ENCODE measurements around the gene NAAA. TPM values are rescaled to one million over a fixed set of nuclear protein-coding genes. Genes with fewer than 3 reads are reported as not detected.

Gene NAAA
- polyA plus RNA-seq (2013): 34.8 TPM

- peak within 1 kb of the TSS in 1 of 2 experiments; percentile 66 for H3K27ac ChIP-seq (ENCODE audit: insufficient read depth in 1 of 2, low read depth in 1 of 2, low read length in 2 of 2, poor library complexity in 1 of 2, severe bottlenecking in 2 of 2)
These were observed at the start of gene NAAA for GRCh38 chr4:75940692-75941253. Gene NAAA, minus strand, starts transcription at chr4:75941013. Its CDS starts 64 bp downstream, at chr4:75940949.

GRCh38 chr4:75989846-75990528 lies 49.2 kb upstream of the NAAA start:
- POLR2A ChIA-PET: no interaction called here
- Histone ChIP-seq H3K27me3 (replicated peaks in 2 of 5; ENCODE audit: control insufficient read depth in 4 of 5, insufficient read depth in 5 of 5, low read length in 4 of 5) (peaks cover 0 to 3% (median 0%) of the 10 kb centered on the region in 5 experiments), H3K27ac (ENCODE audit: insufficient read depth in 1 of 2, low read depth in 1 of 2, low read length in 2 of 2, poor library complexity in 1 of 2, severe bottlenecking in 2 of 2) (peak overlapping the region; percentile 67 to 83), H3K4me3 (ENCODE audit: control insufficient read depth in 1 of 7, extremely low read depth in 1 of 7, insufficient read depth in 4 of 7, low read depth in 2 of 7, low read length in 6 of 7) (peak overlapping the region; percentile 72 to 97 (median 91)), H3K9me3 (ENCODE audit: control extremely low read depth in 1 of 5, control insufficient read depth in 4 of 5, insufficient read depth in 2 of 5, low read depth in 1 of 5, low read length in 4 of 5) (no peaks in the 10 kb centered on the region), H3K4me1 (ENCODE audit: control extremely low read depth in 1 of 4, control insufficient read depth in 4 of 4, insufficient read depth in 4 of 4, low read length in 3 of 4) (peaks cover 7 to 17% (median 11%) of the 10 kb centered on the region in 4 experiments), H3K36me3 (ENCODE audit: control insufficient read depth in 4 of 4, insufficient read depth in 4 of 4, low read length in 3 of 4) (peaks cover 0 to 9% (median 0%) of the 10 kb centered on the region in 4 experiments)
- CTCF ChIA-PET: interaction anchor here (0.9 to 1.2 kb wide), 5 partner anchors 20 to 77 kb away, joined by 3 to 5 read pairs (median 3); no protein-coding TSS in a partner anchor
- DNase-seq: peak in 2 of 3 donors; percentile 52 to 66
- 0% methylated on average over 12 of the region's 20 CpGs for WGBS (ENCODE audit: insufficient coverage)

More at GRCh38 chr4:75940692-75941253, at the start of gene NAAA:
- no peaks in the 10 kb centered on the region for H3K9me3 ChIP-seq (ENCODE audit: control extremely low read depth in 1 of 5, control insufficient read depth in 4 of 5, insufficient read depth in 2 of 5, low read depth in 1 of 5, low read length in 4 of 5)
- H3K27me3 ChIP-seq (replicated peaks in 2 of 5; ENCODE audit: control insufficient read depth in 4 of 5, insufficient read depth in 5 of 5, low read length in 4 of 5): no peaks in the 10 kb centered on the region
- DNase-seq: peak; percentile 68 to 90 (median 76)
- peak within 1 kb of the TSS; percentile 69 to 98 (median 94) for H3K4me3 ChIP-seq (ENCODE audit: control insufficient read depth in 1 of 7, extremely low read depth in 1 of 7, insufficient read depth in 4 of 7, low read depth in 2 of 7, low read length in 6 of 7)
- under 1% methylated on average over 51 of the region's 66 CpGs for WGBS (ENCODE audit: insufficient coverage)
- peaks cover 0 to 11% (median 6%) of the 10 kb centered on the region in 4 experiments for H3K36me3 ChIP-seq (ENCODE audit: control insufficient read depth in 4 of 4, insufficient read depth in 4 of 4, low read length in 3 of 4)
- ChIA-PET POLR2A (no interaction called here), CTCF (interaction anchor here (0.6 to 2.5 kb wide), 5 partner anchors 20 to 1620 kb away, joined by 3 to 10 read pairs (median 4); no protein-coding TSS in a partner anchor)
- H3K4me1 ChIP-seq (ENCODE audit: control extremely low read depth in 1 of 4, control insufficient read depth in 4 of 4, insufficient read depth in 4 of 4, low read length in 3 of 4): peaks cover 0 to 24% (median 7%) of the 10 kb centered on the region in 4 experiments

DNA sequence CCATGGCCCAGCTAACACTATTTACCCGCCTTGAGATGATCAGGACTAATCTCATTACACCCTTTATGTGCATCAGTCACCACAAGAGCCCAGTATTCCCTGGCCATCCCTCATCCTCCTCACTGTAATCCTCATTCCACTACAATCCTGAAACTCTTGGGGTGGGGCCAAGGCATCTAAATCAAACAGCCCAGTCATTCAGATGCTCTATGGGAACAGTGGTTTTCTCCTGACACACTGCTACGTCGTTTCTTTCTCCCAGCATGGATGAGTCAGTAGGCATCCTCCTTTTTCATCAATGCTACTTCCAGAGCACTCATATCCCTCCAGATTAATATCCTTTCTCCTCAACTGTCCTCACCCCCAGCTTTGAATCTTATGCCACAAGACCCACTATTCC lies 44.3 kb upstream of the NAAA start:
- no peak for DNase-seq
- WGBS (ENCODE audit: insufficient coverage): 83% methylated on average over 3 of the region's 3 CpGs
- CTCF ChIA-PET: interaction anchor here (1.1 to 2.0 kb wide), 2 partner anchors 11 to 92 kb away, joined by 3 to 13 read pairs; no protein-coding TSS in a partner anchor
- POLR2A ChIA-PET: interaction anchor here (1.0 kb wide), 1 partner anchor 76 kb away, joined by 3 read pairs; no protein-coding TSS in a partner anchor
- peaks cover 0 to 28% (median 12%) of the 10 kb centered on the region in 4 experiments for H3K36me3 ChIP-seq (ENCODE audit: control insufficient read depth in 4 of 4, insufficient read depth in 4 of 4, low read length in 3 of 4)
- H3K4me1 ChIP-seq (ENCODE audit: control extremely low read depth in 1 of 4, control insufficient read depth in 4 of 4, insufficient read depth in 4 of 4, low read length in 3 of 4): peaks cover 7 to 14% (median 9%) of the 10 kb centered on the region in 4 experiments
- H3K27ac ChIP-seq (ENCODE audit: insufficient read depth in 1 of 2, low read depth in 1 of 2, low read length in 2 of 2, poor library complexity in 1 of 2, severe bottlenecking in 2 of 2): no peak overlapping the region
- H3K27me3 ChIP-seq (replicated peaks in 2 of 5; ENCODE audit: control insufficient read depth in 4 of 5, insufficient read depth in 5 of 5, low read length in 4 of 5): no peaks in the 10 kb centered on the region
- H3K4me3 ChIP-seq (ENCODE audit: control insufficient read depth in 1 of 7, extremely low read depth in 1 of 7, insufficient read depth in 4 of 7, low read depth in 2 of 7, low read length in 6 of 7): no peak overlapping the region
- no peaks in the 10 kb centered on the region for H3K9me3 ChIP-seq (ENCODE audit: control extremely low read depth in 1 of 5, control insufficient read depth in 4 of 5, insufficient read depth in 2 of 5, low read depth in 1 of 5, low read length in 4 of 5)

DNA sequence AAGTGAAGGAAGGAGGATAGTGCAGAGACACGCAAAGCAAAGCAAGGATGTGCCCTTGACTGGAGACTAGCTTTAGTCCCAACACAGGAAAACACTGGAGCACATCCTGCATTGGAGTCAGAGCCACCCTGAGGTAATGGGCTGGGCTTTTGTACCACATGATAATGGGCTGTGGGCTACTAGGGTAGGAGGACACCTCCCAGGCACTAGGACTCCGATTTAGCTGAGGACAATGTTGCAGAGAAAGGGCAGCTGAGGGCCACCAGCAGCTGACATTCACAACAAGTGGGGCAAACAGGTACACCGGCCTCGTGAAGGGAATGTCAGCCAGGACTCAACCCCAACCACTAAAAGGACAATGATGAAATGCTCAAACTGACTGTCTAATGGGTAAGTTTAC lies 39.8 kb upstream of the NAAA start:
- ChIA-PET CTCF (no interaction called here), POLR2A (no interaction called here)
- WGBS (ENCODE audit: insufficient coverage): 93% methylated on average over 3 of the region's 4 CpGs
- peaks cover 0 to 8% (median 5%) of the 10 kb centered on the region in 5 experiments for H3K9me3 ChIP-seq (ENCODE audit: control extremely low read depth in 1 of 5, control insufficient read depth in 4 of 5, insufficient read depth in 2 of 5, low read depth in 1 of 5, low read length in 4 of 5)
- peaks cover 30 to 56% (median 43%) of the 10 kb centered on the region in 4 experiments for H3K36me3 ChIP-seq (ENCODE audit: control insufficient read depth in 4 of 4, insufficient read depth in 4 of 4, low read length in 3 of 4)
- no peak overlapping the region for H3K4me3 ChIP-seq (ENCODE audit: control insufficient read depth in 1 of 7, extremely low read depth in 1 of 7, insufficient read depth in 4 of 7, low read depth in 2 of 7, low read length in 6 of 7)
- DNase-seq: no peak
- no peak overlapping the region for H3K27ac ChIP-seq (ENCODE audit: insufficient read depth in 1 of 2, low read depth in 1 of 2, low read length in 2 of 2, poor library complexity in 1 of 2, severe bottlenecking in 2 of 2)
- no peaks in the 10 kb centered on the region for H3K4me1 ChIP-seq (ENCODE audit: control extremely low read depth in 1 of 4, control insufficient read depth in 4 of 4, insufficient read depth in 4 of 4, low read length in 3 of 4)
- no peaks in the 10 kb centered on the region for H3K27me3 ChIP-seq (replicated peaks in 2 of 5; ENCODE audit: control insufficient read depth in 4 of 5, insufficient read depth in 5 of 5, low read length in 4 of 5)

DNA sequence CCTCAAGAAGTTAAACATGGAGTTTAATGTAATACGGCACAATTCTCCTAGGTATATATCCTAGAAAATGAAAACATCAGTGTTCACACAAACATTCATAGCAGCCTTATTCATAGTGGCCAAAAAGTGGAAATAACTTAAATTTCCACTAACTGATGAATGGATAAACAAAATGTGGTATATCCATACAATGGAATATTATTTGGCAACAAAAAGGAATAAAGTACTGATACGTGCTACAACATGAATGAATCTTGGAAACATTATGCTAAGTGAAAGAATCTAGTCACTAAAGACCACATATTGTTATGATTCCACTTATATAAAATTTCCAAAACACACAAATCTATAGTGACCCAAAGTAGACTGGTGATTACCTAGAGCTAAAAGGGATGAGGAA lies 35.4 kb upstream of the NAAA start:
- no peak for DNase-seq
- Histone ChIP-seq H3K27ac (ENCODE audit: insufficient read depth in 1 of 2, low read depth in 1 of 2, low read length in 2 of 2, poor library complexity in 1 of 2, severe bottlenecking in 2 of 2) (no peak overlapping the region), H3K27me3 (replicated peaks in 2 of 5; ENCODE audit: control insufficient read depth in 4 of 5, insufficient read depth in 5 of 5, low read length in 4 of 5) (no peaks in the 10 kb centered on the region), H3K36me3 (ENCODE audit: control insufficient read depth in 4 of 4, insufficient read depth in 4 of 4, low read length in 3 of 4) (peaks cover 40 to 80% (median 64%) of the 10 kb centered on the region in 4 experiments), H3K9me3 (ENCODE audit: control extremely low read depth in 1 of 5, control insufficient read depth in 4 of 5, insufficient read depth in 2 of 5, low read depth in 1 of 5, low read length in 4 of 5) (peaks cover 0 to 8% (median 5%) of the 10 kb centered on the region in 5 experiments), H3K4me1 (ENCODE audit: control extremely low read depth in 1 of 4, control insufficient read depth in 4 of 4, insufficient read depth in 4 of 4, low read length in 3 of 4) (no peaks in the 10 kb centered on the region), H3K4me3 (ENCODE audit: control insufficient read depth in 1 of 7, extremely low read depth in 1 of 7, insufficient read depth in 4 of 7, low read depth in 2 of 7, low read length in 6 of 7) (no peak overlapping the region)
- WGBS (ENCODE audit: insufficient coverage): no CpG with 5 or more reads among the region's 2 CpGs
- ChIA-PET CTCF (no interaction called here), POLR2A (no interaction called here)

- H3K27ac ChIP-seq (ENCODE audit: insufficient read depth in 1 of 2, low read depth in 1 of 2, low read length in 2 of 2, poor library complexity in 1 of 2, severe bottlenecking in 2 of 2): no peak overlapping the region
- no peaks in the 10 kb centered on the region for H3K27me3 ChIP-seq (replicated peaks in 2 of 5; ENCODE audit: control insufficient read depth in 4 of 5, insufficient read depth in 5 of 5, low read length in 4 of 5)
- peaks cover 41 to 88% (median 66%) of the 10 kb centered on the region in 4 experiments for H3K36me3 ChIP-seq (ENCODE audit: control insufficient read depth in 4 of 4, insufficient read depth in 4 of 4, low read length in 3 of 4)
- CTCF ChIA-PET: interaction anchor here (1.5 kb wide), 1 partner anchor 13 kb away, joined by 3 read pairs; no protein-coding TSS in a partner anchor
- DNase-seq: no peak
- peaks cover 0 to 8% (median 5%) of the 10 kb centered on the region in 5 experiments for H3K9me3 ChIP-seq (ENCODE audit: control extremely low read depth in 1 of 5, control insufficient read depth in 4 of 5, insufficient read depth in 2 of 5, low read depth in 1 of 5, low read length in 4 of 5)
- H3K4me1 ChIP-seq (ENCODE audit: control extremely low read depth in 1 of 4, control insufficient read depth in 4 of 4, insufficient read depth in 4 of 4, low read length in 3 of 4): no peaks in the 10 kb centered on the region
- no peak overlapping the region for H3K4me3 ChIP-seq (ENCODE audit: control insufficient read depth in 1 of 7, extremely low read depth in 1 of 7, insufficient read depth in 4 of 7, low read depth in 2 of 7, low read length in 6 of 7)
- POLR2A ChIA-PET: no interaction called here
These were observed 33.0 kb upstream of the NAAA start for GRCh38 chr4:75973766-75974165.

- no peak overlapping the region for H3K4me3 ChIP-seq (ENCODE audit: control insufficient read depth in 1 of 7, extremely low read depth in 1 of 7, insufficient read depth in 4 of 7, low read depth in 2 of 7, low read length in 6 of 7)
- peaks cover 33 to 90% (median 67%) of the 10 kb centered on the region in 4 experiments for H3K36me3 ChIP-seq (ENCODE audit: control insufficient read depth in 4 of 4, insufficient read depth in 4 of 4, low read length in 3 of 4)
- no peaks in the 10 kb centered on the region for H3K27me3 ChIP-seq (replicated peaks in 2 of 5; ENCODE audit: control insufficient read depth in 4 of 5, insufficient read depth in 5 of 5, low read length in 4 of 5)
- no peaks in the 10 kb centered on the region for H3K4me1 ChIP-seq (ENCODE audit: control extremely low read depth in 1 of 4, control insufficient read depth in 4 of 4, insufficient read depth in 4 of 4, low read length in 3 of 4)
- ChIA-PET POLR2A (interaction anchor here (0.7 kb wide), 1 partner anchor 11 kb away, joined by 3 read pairs; no protein-coding TSS in a partner anchor), CTCF (no interaction called here)
- H3K9me3 ChIP-seq (ENCODE audit: control extremely low read depth in 1 of 5, control insufficient read depth in 4 of 5, insufficient read depth in 2 of 5, low read depth in 1 of 5, low read length in 4 of 5): peaks cover 1 to 24% (median 8%) of the 10 kb centered on the region in 5 experiments
- no peak overlapping the region for H3K27ac ChIP-seq (ENCODE audit: insufficient read depth in 1 of 2, low read depth in 1 of 2, low read length in 2 of 2, poor library complexity in 1 of 2, severe bottlenecking in 2 of 2)
- 80% methylated on average over 1 of the region's 3 CpGs for WGBS (ENCODE audit: insufficient coverage)
- DNase-seq: no peak
These were observed 27.3 kb upstream of the NAAA start for GRCh38 chr4:75968084-75968483.
